Dendritic cell treated with granulocyte-macrophage colony-stimulating factor and Interleukin-4, amounts not matched to agents 40 ng/mL and 50 ng/mL, for 4 days (primary cell): Measurements from ENCODE around the gene TLR7.

Experiments
- H3K27ac Mint-ChIP-seq: one replicate; pipeline ENCODE4 v1.8.0; 2022; ENCODE audit warnings: mild to moderate bottlenecking, mixed read lengths
- H3K27me3 Mint-ChIP-seq: one replicate; pipeline ENCODE4 v1.8.0; 2022; ENCODE audit warnings: mild to moderate bottlenecking, mixed read lengths
- H3K36me3 Mint-ChIP-seq: one replicate; pipeline ENCODE4 v1.8.0; 2022; ENCODE audit warnings: low read depth, mixed read lengths
- H3K4me1 Mint-ChIP-seq: one replicate; pipeline ENCODE4 v1.8.0; 2022; ENCODE audit warnings: low read depth, mixed read lengths
- H3K4me3 Mint-ChIP-seq: one replicate; pipeline ENCODE4 v1.8.0; 2022; ENCODE audit warnings: mild to moderate bottlenecking, moderate library complexity, mixed read lengths
- H3K9me3 Mint-ChIP-seq: one replicate; pipeline ENCODE4 v1.8.0; 2022; ENCODE audit warnings: mixed read lengths
- intact Hi-C: fragments of 100-400 bp; cut with micrococcal nuclease; formaldehyde crosslinking; loops from one replicate; pipeline ENCODE4 v1.15.0; 2022

Gene TLR7

DNA sequence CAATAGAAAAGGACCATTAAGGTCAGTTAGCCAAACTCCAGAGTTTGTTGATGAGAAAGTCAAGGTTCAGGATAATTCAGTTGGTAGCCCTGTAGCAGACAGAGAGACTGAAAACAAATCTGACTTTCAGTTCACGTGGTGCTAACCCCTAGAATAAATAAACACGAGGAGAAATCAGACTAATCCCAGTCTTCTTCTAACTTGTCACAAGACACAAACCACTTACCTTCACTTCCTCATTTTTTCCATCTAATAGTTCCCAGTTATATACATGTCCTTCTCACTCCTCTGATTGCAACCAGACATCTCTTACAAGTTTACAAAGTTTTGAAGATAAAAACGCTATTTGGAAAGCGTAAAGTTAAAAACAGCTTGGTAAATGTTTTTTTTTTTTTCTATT is 7.7 kb downstream of the TLR7 start:
- Mint-ChIP-seq H3K4me1 (peaks cover 31% of the 10 kb centered on the region), H3K27me3 (no peaks in the 10 kb centered on the region), H3K9me3 (no peaks in the 10 kb centered on the region), H3K36me3 (peaks cover 5% of the 10 kb centered on the region), H3K27ac (peak overlapping the region; percentile 51), H3K4me3 (no peak overlapping the region)
- intact Hi-C loops, result no loop called here

DNA sequence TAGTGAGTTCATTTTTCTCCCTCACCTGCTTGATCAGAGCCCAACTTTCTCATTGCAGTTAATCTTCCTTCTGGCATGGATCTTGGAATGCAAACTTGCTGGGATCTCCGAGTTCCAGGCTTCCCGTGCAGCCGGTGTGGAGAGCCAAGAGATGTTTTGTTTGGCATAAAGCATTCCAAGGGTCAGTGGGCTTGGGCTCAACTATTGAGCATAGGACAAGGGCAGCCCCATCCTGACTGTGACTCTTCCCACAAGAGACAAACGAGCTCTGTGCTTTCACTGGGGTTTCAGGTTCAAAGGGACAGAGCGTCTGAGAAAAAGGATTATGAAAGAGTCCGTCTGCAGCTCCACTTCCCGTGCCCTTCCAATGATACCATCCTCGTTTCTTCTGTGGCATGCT is 10.5 kb downstream of the TLR7 start:
- H3K4me3 Mint-ChIP-seq, result no peak overlapping the region
- H3K4me1 Mint-ChIP-seq, result peaks cover 27% of the 10 kb centered on the region
- intact Hi-C loops, result no loop called here
- no peaks in the 10 kb centered on the region for H3K9me3 Mint-ChIP-seq
- no peaks in the 10 kb centered on the region for H3K27me3 Mint-ChIP-seq
- H3K27ac Mint-ChIP-seq, result no peak overlapping the region
- H3K36me3 Mint-ChIP-seq, result peaks cover 5% of the 10 kb centered on the region

DNA sequence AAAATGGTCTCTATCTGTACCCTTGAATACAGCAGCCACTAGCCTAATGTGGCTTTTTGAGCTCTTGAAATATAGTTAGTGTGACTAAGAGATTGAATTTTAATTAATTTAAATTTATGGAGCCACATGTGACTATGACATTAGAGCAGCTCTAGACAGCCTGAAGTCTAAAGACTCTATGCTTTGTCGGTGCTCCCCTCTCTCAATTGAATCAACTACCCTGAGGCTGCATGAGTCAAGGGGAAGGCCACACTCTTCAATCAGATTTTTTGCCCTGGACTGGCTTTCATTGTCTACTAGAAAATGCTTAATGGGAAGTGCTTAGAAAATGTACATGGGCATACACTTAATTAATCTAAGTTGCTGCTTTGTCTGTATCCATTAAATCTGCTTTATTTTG is 11.7 kb downstream of the TLR7 start:
- peaks cover 27% of the 10 kb centered on the region for H3K4me1 Mint-ChIP-seq
- H3K4me3 Mint-ChIP-seq, result no peak overlapping the region
- no peak overlapping the region for H3K27ac Mint-ChIP-seq
- H3K9me3 Mint-ChIP-seq, result no peaks in the 10 kb centered on the region
- no peaks in the 10 kb centered on the region for H3K36me3 Mint-ChIP-seq
- no peaks in the 10 kb centered on the region for H3K27me3 Mint-ChIP-seq
- intact Hi-C loops, result no loop called here

DNA sequence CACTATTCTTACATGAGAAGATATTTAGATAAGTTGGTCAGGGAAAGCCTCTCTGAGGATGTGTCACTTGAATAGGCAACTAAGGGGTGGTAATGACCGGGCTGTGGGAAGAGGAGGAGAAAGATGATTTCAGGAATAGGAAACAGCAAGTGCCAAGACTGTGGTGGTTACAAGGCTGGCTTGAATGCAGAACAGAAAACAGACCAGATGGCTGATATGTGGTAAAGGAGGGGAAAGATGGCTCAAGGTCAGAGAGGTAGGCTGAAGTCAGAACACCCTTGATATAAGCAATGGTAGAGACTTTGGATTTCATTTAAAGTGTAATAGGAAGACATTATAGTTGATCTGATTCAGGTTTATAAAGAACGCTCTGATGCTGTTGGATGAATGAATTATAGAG is 15.0 kb downstream of the TLR7 start:
- intact Hi-C loops, result no loop called here
- H3K27me3 Mint-ChIP-seq, result no peaks in the 10 kb centered on the region
- H3K9me3 Mint-ChIP-seq, result no peaks in the 10 kb centered on the region
- no peak overlapping the region for H3K4me3 Mint-ChIP-seq
- peak overlapping the region; percentile 71 for H3K27ac Mint-ChIP-seq
- H3K4me1 Mint-ChIP-seq, result peaks cover 21% of the 10 kb centered on the region
- H3K36me3 Mint-ChIP-seq, result peaks cover 6% of the 10 kb centered on the region

DNA sequence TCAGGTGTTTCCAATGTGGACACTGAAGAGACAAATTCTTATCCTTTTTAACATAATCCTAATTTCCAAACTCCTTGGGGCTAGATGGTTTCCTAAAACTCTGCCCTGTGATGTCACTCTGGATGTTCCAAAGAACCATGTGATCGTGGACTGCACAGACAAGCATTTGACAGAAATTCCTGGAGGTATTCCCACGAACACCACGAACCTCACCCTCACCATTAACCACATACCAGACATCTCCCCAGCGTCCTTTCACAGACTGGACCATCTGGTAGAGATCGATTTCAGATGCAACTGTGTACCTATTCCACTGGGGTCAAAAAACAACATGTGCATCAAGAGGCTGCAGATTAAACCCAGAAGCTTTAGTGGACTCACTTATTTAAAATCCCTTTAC is 18.6 kb downstream of the TLR7 start:
- Mint-ChIP-seq H3K27me3 (no peaks in the 10 kb centered on the region), H3K4me3 (no peak overlapping the region), H3K9me3 (no peaks in the 10 kb centered on the region), H3K27ac (no peak overlapping the region), H3K4me1 (peaks cover 8% of the 10 kb centered on the region), H3K36me3 (peaks cover 6% of the 10 kb centered on the region)
- intact Hi-C loops, result no loop called here

DNA sequence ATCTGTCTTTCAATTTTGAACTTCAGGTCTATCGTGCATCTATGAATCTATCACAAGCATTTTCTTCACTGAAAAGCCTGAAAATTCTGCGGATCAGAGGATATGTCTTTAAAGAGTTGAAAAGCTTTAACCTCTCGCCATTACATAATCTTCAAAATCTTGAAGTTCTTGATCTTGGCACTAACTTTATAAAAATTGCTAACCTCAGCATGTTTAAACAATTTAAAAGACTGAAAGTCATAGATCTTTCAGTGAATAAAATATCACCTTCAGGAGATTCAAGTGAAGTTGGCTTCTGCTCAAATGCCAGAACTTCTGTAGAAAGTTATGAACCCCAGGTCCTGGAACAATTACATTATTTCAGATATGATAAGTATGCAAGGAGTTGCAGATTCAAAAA is 19.7 kb downstream of the TLR7 start:
- no peak overlapping the region for H3K4me3 Mint-ChIP-seq
- peaks cover 6% of the 10 kb centered on the region for H3K36me3 Mint-ChIP-seq
- intact Hi-C loops, result no loop called here
- H3K27me3 Mint-ChIP-seq, result no peaks in the 10 kb centered on the region
- H3K27ac Mint-ChIP-seq, result no peak overlapping the region
- no peaks in the 10 kb centered on the region for H3K9me3 Mint-ChIP-seq
- H3K4me1 Mint-ChIP-seq, result peaks cover 19% of the 10 kb centered on the region

GRCh38 chrX:12887141-12887540 is 20.3 kb downstream of the TLR7 start:
- H3K9me3 Mint-ChIP-seq, result no peaks in the 10 kb centered on the region
- H3K4me1 Mint-ChIP-seq, result peaks cover 16% of the 10 kb centered on the region
- H3K36me3 Mint-ChIP-seq, result peaks cover 6% of the 10 kb centered on the region
- H3K27me3 Mint-ChIP-seq, result no peaks in the 10 kb centered on the region
- H3K4me3 Mint-ChIP-seq, result no peak overlapping the region
- no peak overlapping the region for H3K27ac Mint-ChIP-seq
- intact Hi-C loops, result no loop called here

GRCh38 chrX:12887767-12888166 is 20.9 kb downstream of the TLR7 start:
- H3K36me3 Mint-ChIP-seq, result peaks cover 6% of the 10 kb centered on the region
- no peak overlapping the region for H3K27ac Mint-ChIP-seq
- H3K9me3 Mint-ChIP-seq, result no peaks in the 10 kb centered on the region
- H3K4me1 Mint-ChIP-seq, result peaks cover 20% of the 10 kb centered on the region
- no peaks in the 10 kb centered on the region for H3K27me3 Mint-ChIP-seq
- no peak overlapping the region for H3K4me3 Mint-ChIP-seq
- intact Hi-C loops, result no loop called here

- Mint-ChIP-seq H3K9me3 (no peaks in the 10 kb centered on the region), H3K4me3 (peak overlapping the region; percentile 42), H3K4me1 (peaks cover 28% of the 10 kb centered on the region), H3K36me3 (peaks cover 6% of the 10 kb centered on the region), H3K27me3 (no peaks in the 10 kb centered on the region), H3K27ac (peak overlapping the region; percentile 74)
- intact Hi-C loops, result loop anchor here (10.0 kb wide), 1 partner anchor 186 kb away; no protein-coding TSS in a partner anchor
These were observed 23.6 kb downstream of the TLR7 start for GRCh38 chrX:12890467-12890866.

DNA sequence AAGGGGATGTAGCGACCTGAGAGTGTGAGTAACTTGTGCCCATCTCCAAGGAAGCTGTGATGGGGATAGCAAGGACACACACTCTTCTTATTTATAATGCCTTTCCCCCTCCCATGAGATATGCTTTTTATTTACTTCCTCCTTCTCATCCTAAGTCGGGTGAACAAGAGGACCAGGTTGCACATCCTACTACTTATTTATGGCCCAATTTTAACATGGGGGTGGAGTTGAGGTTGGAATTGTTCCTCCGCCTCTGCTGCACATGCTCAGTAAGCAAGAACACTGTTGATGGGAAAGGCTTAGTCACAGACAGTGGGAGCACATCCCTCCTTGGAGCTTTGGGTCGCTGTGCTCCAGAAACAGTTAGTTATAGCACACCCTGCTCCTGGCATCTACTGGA is 24.3 kb downstream of the TLR7 start:
- Mint-ChIP-seq H3K27me3 (no peaks in the 10 kb centered on the region), H3K9me3 (no peaks in the 10 kb centered on the region), H3K27ac (no peak overlapping the region), H3K4me3 (no peak overlapping the region), H3K4me1 (peaks cover 32% of the 10 kb centered on the region), H3K36me3 (peaks cover 3% of the 10 kb centered on the region)
- intact Hi-C loops, result loop anchor here (10.0 kb wide), 1 partner anchor 186 kb away; no protein-coding TSS in a partner anchor

DNA sequence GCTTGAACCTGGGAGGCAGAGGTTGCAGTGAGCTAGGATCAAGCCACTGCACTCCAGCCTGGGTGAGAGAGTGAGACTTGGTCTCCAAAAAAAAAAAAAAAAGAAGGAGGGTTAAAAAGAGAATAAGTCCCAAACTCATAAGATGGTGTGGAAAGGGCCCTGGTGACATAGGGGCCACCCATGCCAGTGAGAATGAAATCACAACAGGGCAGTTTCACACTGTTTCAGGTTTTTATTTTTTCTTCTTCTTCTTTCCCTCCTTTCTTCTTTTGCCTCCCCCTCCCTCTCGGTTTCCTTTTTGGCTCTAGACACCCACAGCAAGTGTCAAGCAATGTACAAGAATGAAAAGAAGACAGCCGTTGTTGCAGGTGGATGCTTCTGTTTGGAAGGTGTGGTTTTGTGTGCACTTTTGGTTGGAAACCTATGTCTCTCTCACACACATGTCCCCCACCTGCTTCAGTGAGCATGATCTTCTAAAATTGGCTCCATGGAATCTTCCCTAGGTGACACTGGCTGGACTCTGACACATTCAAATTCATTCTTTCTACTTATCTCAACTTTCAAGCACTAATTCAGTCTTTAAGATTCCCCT is 25.1 kb downstream of the TLR7 start:
- H3K4me3 Mint-ChIP-seq, result no peak overlapping the region
- no peaks in the 10 kb centered on the region for H3K36me3 Mint-ChIP-seq
- no peaks in the 10 kb centered on the region for H3K27me3 Mint-ChIP-seq
- intact Hi-C loops, result loop anchor here (10.0 kb wide), 1 partner anchor 187 kb away; no protein-coding TSS in a partner anchor
- H3K4me1 Mint-ChIP-seq, result peaks cover 37% of the 10 kb centered on the region
- H3K9me3 Mint-ChIP-seq, result no peaks in the 10 kb centered on the region
- peak overlapping the region; percentile 61 for H3K27ac Mint-ChIP-seq

- Mint-ChIP-seq H3K27ac (peak overlapping the region; percentile 61), H3K4me1 (peaks cover 40% of the 10 kb centered on the region), H3K9me3 (no peaks in the 10 kb centered on the region), H3K27me3 (no peaks in the 10 kb centered on the region), H3K36me3 (no peaks in the 10 kb centered on the region), H3K4me3 (no peak overlapping the region)
- intact Hi-C loops, result loop anchor here (10.0 kb wide), 1 partner anchor 188 kb away; no protein-coding TSS in a partner anchor
These were observed 25.8 kb downstream of the TLR7 start for GRCh38 chrX:12892716-12893115.

GRCh38 chrX:12894074-12895030 is 27.5 kb downstream of the TLR7 start:
- no peak overlapping the region for H3K27ac Mint-ChIP-seq
- no peaks in the 10 kb centered on the region for H3K36me3 Mint-ChIP-seq
- intact Hi-C loops, result loop anchor here (1.0 to 10.0 kb wide), 2 partner anchors 80 to 190 kb away; no protein-coding TSS in a partner anchor
- peaks cover 45% of the 10 kb centered on the region for H3K4me1 Mint-ChIP-seq
- H3K9me3 Mint-ChIP-seq, result no peaks in the 10 kb centered on the region
- no peak overlapping the region for H3K4me3 Mint-ChIP-seq
- H3K27me3 Mint-ChIP-seq, result no peaks in the 10 kb centered on the region

- H3K4me1 Mint-ChIP-seq, result peaks cover 42% of the 10 kb centered on the region
- no peak overlapping the region for H3K27ac Mint-ChIP-seq
- H3K27me3 Mint-ChIP-seq, result no peaks in the 10 kb centered on the region
- no peaks in the 10 kb centered on the region for H3K9me3 Mint-ChIP-seq
- H3K4me3 Mint-ChIP-seq, result no peak overlapping the region
- intact Hi-C loops, result loop anchor here (10.0 kb wide), 1 partner anchor 191 kb away; no protein-coding TSS in a partner anchor
- no peaks in the 10 kb centered on the region for H3K36me3 Mint-ChIP-seq
These were observed 29.0 kb downstream of the TLR7 start for GRCh38 chrX:12895866-12896265.
